RWPE1 (cell line): ENCODE data around the gene RSPH10B.
A peak's percentile ranks its signal among the peaks of the same experiment; 100 is the strongest.
"Not testable (repeated sequence)": the region's sequence is repeated elsewhere in the genome, so short reads cannot be mapped to it uniquely, and the experiment has no call there.

Experiments
- CTCF ChIA-PET: fragments of 350-600 bp; sonication (Branson Sonifier 250); formaldehyde crosslinking; extraction: SDS; loops from one replicate; lab custom pipeline; 2021; lab: Yijun Ruan, JAX
- POLR2A ChIA-PET: fragments of 400-600 bp; formaldehyde crosslinking; extraction: SDS; loops from one replicate; lab custom pipeline; 2020; ENCODE audit warnings: antibody characterized with exemption; ENCODE audit not compliant: low non-redundant PET; lab: Yijun Ruan, JAX
- DNase-seq: peaks from one replicate; pipeline ENCODE4 v3.0.0; 2012; ENCODE audit warnings: low spot score
- H3K27ac ChIP-seq: fragments of 450-650 bp; 2 replicates; pipeline ENCODE4 v1.5.1; 2017
- CTCF ChIP-seq: fragments of 450-650 bp; conservative IDR thresholded peaks from 2 replicates; pipeline ENCODE4 v1.5.1; 2017; ENCODE audit warnings: low read depth, mild to moderate bottlenecking

Gene RSPH10B

DNA sequence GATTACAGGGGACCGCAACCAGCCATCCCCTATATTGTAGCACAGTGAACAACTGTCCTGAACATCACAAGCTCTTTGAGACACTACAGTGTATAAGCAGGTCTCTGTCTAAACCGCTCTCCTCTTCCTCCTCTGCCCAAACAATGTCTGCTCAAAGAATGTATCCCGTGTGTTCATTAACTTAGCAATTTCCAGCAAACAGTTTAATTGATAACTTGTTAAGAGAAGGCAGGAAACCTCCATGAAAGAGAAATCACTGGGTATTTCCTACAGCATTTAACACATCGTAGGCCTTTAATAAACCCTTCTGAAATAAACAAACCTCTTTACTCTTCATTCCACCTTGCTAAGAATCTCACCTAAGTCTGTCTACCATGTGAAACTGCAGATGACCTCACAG, 36.9 kb upstream of the RSPH10B start:
- POLR2A ChIA-PET, result no interaction called here
- CTCF ChIA-PET, result no interaction called here
- no peak for DNase-seq
- peak overlapping the region; percentile 92; the same call in 1 of the 2 replicates for H3K27ac ChIP-seq
- TF ChIP-seq CTCF, result no peak

- ChIA-PET POLR2A (no interaction called here), CTCF (interaction anchor here (0.5 to 1.7 kb wide), 13 partner anchors 11 to 477 kb away, joined by 3 to 7 read pairs (median 4); partner anchors contain the start of genes AIMP2 and PMS2)
- peak; percentile 52 for DNase-seq
- TF ChIP-seq CTCF, result peak; percentile 66
- peak overlapping the region; percentile 93; the same call in 1 of the 2 replicates for H3K27ac ChIP-seq
Observed at GRCh38 chr7:5997210-5997808, 26.8 kb upstream of the RSPH10B start.

GRCh38 chr7:5987061-5987460, 16.6 kb upstream of the RSPH10B start:
- POLR2A ChIA-PET, DNase-seq, CTCF ChIA-PET: not testable (repeated sequence)

DNA sequence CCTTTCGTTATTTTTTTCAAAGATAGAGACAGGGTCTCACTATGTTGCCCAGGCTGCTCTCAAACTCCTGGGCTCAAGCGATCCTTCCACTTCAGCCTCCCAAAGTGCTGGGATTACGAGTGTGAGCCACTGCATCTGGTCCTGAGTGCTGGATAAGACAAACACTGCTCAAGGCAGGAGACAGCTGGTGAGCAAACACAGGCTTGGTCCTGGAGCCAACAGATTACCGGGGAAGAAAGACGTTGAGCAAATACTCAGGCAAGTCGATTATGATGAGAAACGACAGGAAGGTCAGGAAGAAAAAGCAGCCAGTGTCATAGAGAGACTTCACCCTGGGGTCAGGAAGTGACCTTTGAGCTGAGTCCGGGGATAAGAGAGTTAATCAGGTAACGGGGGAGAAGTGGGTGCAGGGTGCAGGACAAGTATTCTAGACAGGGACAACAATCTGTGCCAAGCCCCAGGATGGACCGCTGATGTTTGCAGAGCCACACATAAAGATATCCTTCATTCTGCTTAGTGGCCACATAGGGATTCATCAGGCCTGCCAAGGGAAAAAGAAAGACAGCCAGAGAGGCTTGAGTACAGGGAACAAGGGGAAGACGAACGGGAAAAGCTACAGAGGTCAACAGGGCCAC, 9.3 kb upstream of the RSPH10B start:
- DNase-seq, POLR2A ChIA-PET, H3K27ac ChIP-seq, CTCF ChIA-PET: not testable (repeated sequence)

More at GRCh38 chr7:5987061-5987460, 16.6 kb upstream of the RSPH10B start:
- not testable (repeated sequence) for H3K27ac ChIP-seq

DNA sequence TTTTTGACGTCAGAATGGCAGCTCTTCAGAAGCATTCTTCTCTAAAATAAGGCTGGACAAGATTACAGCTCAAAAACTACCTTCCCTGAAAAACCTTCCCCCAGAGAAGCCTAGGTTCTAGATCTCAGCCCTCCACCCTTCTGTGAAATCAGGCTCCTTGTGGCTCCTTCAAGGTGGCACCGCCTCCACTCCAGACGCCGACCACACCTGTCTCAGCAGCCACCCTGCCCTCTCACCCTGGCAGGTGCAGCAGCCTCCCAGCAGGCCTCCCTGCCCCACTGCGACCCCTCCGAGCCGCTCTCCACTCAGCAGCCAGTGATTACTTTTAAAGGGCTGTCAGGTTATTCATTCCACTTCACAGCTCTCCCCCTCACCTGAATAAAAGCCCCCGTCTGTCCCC, 3.1 kb upstream of the RSPH10B start:
- POLR2A ChIA-PET, CTCF ChIA-PET, DNase-seq, H3K27ac ChIP-seq: not testable (repeated sequence)

GRCh38 chr7:5963810-5964209, 6.7 kb downstream of the RSPH10B start:
- CTCF ChIA-PET, DNase-seq, POLR2A ChIA-PET, H3K27ac ChIP-seq: not testable (repeated sequence)

- DNase-seq, H3K27ac ChIP-seq, CTCF ChIA-PET, POLR2A ChIA-PET: not testable (repeated sequence)
Observed at GRCh38 chr7:5963205-5963604, 7.3 kb downstream of the RSPH10B start.

- CTCF ChIA-PET, POLR2A ChIA-PET, H3K27ac ChIP-seq, DNase-seq: not testable (repeated sequence)
Observed at GRCh38 chr7:5934945-5935450, 35.5 kb downstream of the RSPH10B start.

GRCh38 chr7:5931905-5932644, 38.4 kb downstream of the RSPH10B start:
- CTCF ChIA-PET, H3K27ac ChIP-seq, POLR2A ChIA-PET, DNase-seq: not testable (repeated sequence)

- DNase-seq, CTCF ChIA-PET, H3K27ac ChIP-seq, POLR2A ChIA-PET: not testable (repeated sequence)
Observed at GRCh38 chr7:5931250-5931649, 39.2 kb downstream of the RSPH10B start.

DNA sequence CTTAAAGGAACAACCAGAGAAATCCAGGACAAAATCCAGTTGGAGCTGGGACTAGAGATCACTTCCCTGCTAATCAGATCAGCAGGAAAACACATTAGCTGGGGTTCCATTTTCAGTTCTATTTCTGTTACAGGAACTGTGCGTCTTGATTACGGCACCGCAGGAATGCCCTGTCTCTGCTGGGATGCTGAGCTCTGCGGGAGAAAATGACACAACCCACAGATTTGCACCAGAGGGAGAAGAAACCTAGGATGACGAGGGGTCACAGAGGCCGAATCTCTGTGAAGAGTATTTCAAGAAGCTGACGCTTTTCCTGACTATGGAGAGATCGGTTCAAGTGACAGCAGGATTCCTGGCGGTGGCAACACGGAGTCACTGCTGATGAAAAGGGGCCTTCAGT, 40.2 kb downstream of the RSPH10B start:
- POLR2A ChIA-PET, CTCF ChIA-PET, DNase-seq, H3K27ac ChIP-seq: not testable (repeated sequence)

GRCh38 chr7:5926263-5926870, 44.1 kb downstream of the RSPH10B start:
- DNase-seq, CTCF ChIA-PET, POLR2A ChIA-PET, H3K27ac ChIP-seq: not testable (repeated sequence)

DNA sequence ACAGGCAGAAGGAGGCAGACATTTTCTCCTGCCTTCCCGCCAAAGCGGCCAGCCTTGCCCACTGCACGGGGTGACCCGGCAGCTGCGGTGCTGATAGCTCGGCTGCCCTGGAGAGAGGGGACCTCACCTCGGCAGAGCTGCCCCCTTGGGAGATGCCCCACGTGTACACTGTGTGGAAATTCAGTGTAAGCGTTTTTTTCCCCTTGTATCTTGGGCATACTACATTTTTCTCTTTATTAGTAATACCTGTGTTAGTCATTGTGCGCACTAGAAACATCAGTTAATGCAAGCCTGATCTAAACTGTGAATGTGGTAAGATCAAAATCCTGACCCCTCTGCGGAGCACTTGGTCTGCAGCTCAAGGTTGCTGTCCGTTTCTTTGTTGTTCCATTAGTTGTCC, 45.9 kb downstream of the RSPH10B start:
- H3K27ac ChIP-seq, DNase-seq, POLR2A ChIA-PET, CTCF ChIA-PET: not testable (repeated sequence)

DNA sequence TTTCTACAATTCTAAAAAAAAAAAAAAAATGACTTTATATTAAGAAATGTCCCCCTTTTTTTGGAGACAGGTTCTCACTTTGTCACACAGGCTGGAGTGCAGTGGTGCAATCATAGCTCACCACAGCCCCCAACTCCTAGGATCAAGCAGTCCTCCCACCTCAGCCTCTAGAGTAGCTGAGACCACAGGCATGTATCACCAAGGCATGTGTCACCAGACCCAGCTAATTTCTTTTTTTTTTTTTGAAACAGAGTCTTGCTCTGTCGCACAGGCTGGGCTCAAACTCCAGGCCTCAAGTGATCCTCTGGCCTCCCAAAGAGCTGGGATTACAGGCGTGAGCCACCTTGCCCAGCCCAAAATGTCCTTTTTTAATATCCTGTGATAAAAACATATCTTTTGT, 46.3 kb downstream of the RSPH10B start:
- POLR2A ChIA-PET, result not testable (repeated sequence)

More for the DNA sequence above, 46.3 kb downstream of the RSPH10B start:
- H3K27ac ChIP-seq, CTCF ChIA-PET, DNase-seq: not testable (repeated sequence)
